G401.6 (cell line): ENCODE measurements around the gene CYTH4.
"Not testable (repeated sequence)": the region's sequence is repeated elsewhere in the genome, so short reads cannot be mapped to it uniquely, and the experiment has no call there.

Experiments
- FAIRE-seq: peaks from 2 replicates; lab custom pipeline; 2012; peaks lifted over from hg19 to GRCh38; lab: Jason Lieb, UNC

CYTH4 gene

GRCh38 chr22:37282385-37282677 is at the start of gene CYTH4:
Gene CYTH4, plus strand, starts transcription at chr22:37282508. Its CDS starts 62 bp downstream, at chr22:37282570.
- FAIRE-seq = no peak

- FAIRE-seq = not testable (repeated sequence)
Observed at GRCh38 chr22:37233371-37233750, 48.9 kb upstream of the CYTH4 start.

GRCh38 chr22:37233751-37234631 is 48.3 kb upstream of the CYTH4 start:
- FAIRE-seq = no peak

- no peak for FAIRE-seq
Observed at GRCh38 chr22:37234736-37235711, 47.3 kb upstream of the CYTH4 start.

- no peak for FAIRE-seq
Observed at GRCh38 chr22:37235897-37236607, 46.3 kb upstream of the CYTH4 start.

GRCh38 chr22:37237371-37238268 is 44.7 kb upstream of the CYTH4 start:
- no peak for FAIRE-seq

- FAIRE-seq = no peak
Observed at GRCh38 chr22:37239336-37240239, 42.7 kb upstream of the CYTH4 start.

- no peak for FAIRE-seq
Observed at GRCh38 chr22:37240240-37240940, 41.9 kb upstream of the CYTH4 start.

- no peak for FAIRE-seq
Observed at GRCh38 chr22:37240941-37241320, 41.4 kb upstream of the CYTH4 start.

GRCh38 chr22:37241351-37242142 is 40.8 kb upstream of the CYTH4 start:
- FAIRE-seq = no peak

- no peak for FAIRE-seq
Observed at GRCh38 chr22:37242395-37242918, 39.9 kb upstream of the CYTH4 start.

GRCh38 chr22:37243402-37244113 is 38.8 kb upstream of the CYTH4 start:
- no peak for FAIRE-seq

GRCh38 chr22:37244114-37244921 is 38.0 kb upstream of the CYTH4 start, which contains the start of gene RAC2:
Gene RAC2, minus strand, starts transcription at chr22:37244269. Its CDS starts 121 bp downstream, at chr22:37244148.
- no peak for FAIRE-seq

- no peak for FAIRE-seq
Observed at GRCh38 chr22:37244922-37245722, 37.2 kb upstream of the CYTH4 start.

GRCh38 chr22:37245740-37246139 is 36.6 kb upstream of the CYTH4 start:
- no peak for FAIRE-seq

GRCh38 chr22:37248251-37248650 is 34.1 kb upstream of the CYTH4 start:
- no peak for FAIRE-seq
